HepG2 (cell line): ENCODE results near the gene PARD3. TPM values are rescaled to one million over a fixed set of nuclear protein-coding genes. Genes with fewer than 3 reads are reported as not detected.

ENCODE experiments used
- ATAC-seq: fragments of 200-7000 bp; cut with Tn5 transposase; 3 replicates; pipeline ENCODE4 v1.9.1; 2020; ENCODE audit warnings: mild to moderate bottlenecking, moderate library complexity
- BruUV-seq: library from RNA; stranded (reverse); fragments of 400-500 nt; replicated peaks from 2 replicates; lab custom pipeline; 2021; lab: Mats Ljungman, UMichigan
- CTCF ChIA-PET: fragments of 300-600 bp; formaldehyde crosslinking; extraction: SDS; loops from one replicate; lab custom pipeline; 2021; ENCODE audit warnings: low total read pairs, inconsistent platforms, low intra/inter-chr PET ratio; lab: Yijun Ruan, JAX
- POLR2A ChIA-PET: fragments of 350-600 bp; sonication (Branson Sonifier 250); formaldehyde crosslinking; loops from one replicate; lab custom pipeline; 2020; ENCODE audit warnings: antibody characterized with exemption, inconsistent platforms; lab: Yijun Ruan, JAX
- DNase-seq: peaks from one replicate; pipeline ENCODE4 v3.0.0-alpha.2; 2015; ENCODE audit warnings: low spot score
- FAIRE-seq: peaks from 3 replicates; lab custom pipeline; 2011; peaks lifted over from hg19 to GRCh38; lab: Jason Lieb, UNC
- H2AFZ ChIP-seq: one replicate; pipeline ENCODE4 v1.6.1; 2011; ENCODE audit warnings: low read length, inconsistent platforms
- H3K27ac ChIP-seq: fragments of 300-600 bp; 3 replicates; pipeline ENCODE4 v1.8.0; 2011; ENCODE audit warnings: mixed run types, mild to moderate bottlenecking, mixed read lengths, low read length, inconsistent platforms; ENCODE audit not compliant: insufficient read depth; ENCODE audit errors: extremely low read length
- H3K27me3 ChIP-seq, 2 experiments: fragments of 200-600 bp in 1 of 2; 2 replicates in 1 of 2; 3 replicates in 1 of 2; pipeline versions ENCODE4 v1.6.0 to v1.8.0; 2011; ENCODE audit warnings: low read length in 2 of 2, mild to moderate bottlenecking in 2 of 2, moderate library complexity in 2 of 2, inconsistent platforms in 1 of 2; ENCODE audit not compliant: insufficient read depth in 2 of 2, control insufficient read depth in 1 of 2
- H3K36me3 ChIP-seq, 2 experiments: fragments of 200-600 bp in 1 of 2; replicated peaks in 1 of 2; 2 replicates in 1 of 2; 3 replicates in 1 of 2; pipeline versions ENCODE4 v1.5.1 to v1.8.0; 2011; ENCODE audit warnings: low read length in 2 of 2, inconsistent platforms in 1 of 2; ENCODE audit not compliant: insufficient read depth in 2 of 2, control insufficient read depth in 1 of 2
- H3K4me1 ChIP-seq: 2 replicates; pipeline ENCODE4 v1.5.1; 2012; ENCODE audit warnings: low read length, inconsistent platforms; ENCODE audit not compliant: insufficient read depth
- H3K4me2 ChIP-seq: 2 replicates; pipeline ENCODE4 v1.6.0; 2011; ENCODE audit warnings: low read depth, low read length, inconsistent platforms
- H3K4me3 ChIP-seq, 3 experiments: fragments of 200-600 bp in 1 of 3; sonication (generic), shearing (Covaris generic) in 1 of 3; replicated peaks in 1 of 3; 2 replicates each; pipeline ENCODE4 v1.5.1; 2011 to 2016; ENCODE audit warnings: low read length in 3 of 3, inconsistent platforms in 2 of 3, low read depth in 2 of 3, mild to moderate bottlenecking in 2 of 3, control low read depth in 1 of 3, mixed read lengths in 1 of 3; ENCODE audit not compliant: insufficient read depth in 1 of 3
- H3K79me2 ChIP-seq: one replicate; pipeline ENCODE4 v1.6.1; 2011; ENCODE audit warnings: low read length, inconsistent platforms; ENCODE audit not compliant: insufficient read depth
- H3K9ac ChIP-seq: 2 replicates; pipeline ENCODE4 v1.6.0; 2011; ENCODE audit warnings: mild to moderate bottlenecking, low read depth, low read length, inconsistent platforms; ENCODE audit not compliant: insufficient read depth
- H3K9me3 ChIP-seq: 2 replicates; pipeline ENCODE4 v1.5.1; 2012; ENCODE audit warnings: mild to moderate bottlenecking, low read length
- H4K20me1 ChIP-seq: 2 replicates; pipeline ENCODE4 v1.6.0; 2011; ENCODE audit warnings: inconsistent platforms, mild to moderate bottlenecking, low read length, moderate library complexity; ENCODE audit not compliant: insufficient read depth
- DMAP1 ChIP-seq: IDR thresholded peaks from 2 replicates; pipeline ENCODE4 v1.6.1; 2016
- ESRRA ChIP-seq: sonication (generic); formaldehyde crosslinking; IDR thresholded peaks from 2 replicates; pipeline ENCODE4 v1.5.1; 2020; ENCODE audit warnings: mild to moderate bottlenecking, low read depth, missing genetic modification reagents
- GABPB1 ChIP-seq: IDR thresholded peaks from 2 replicates; pipeline ENCODE4 v1.6.1; 2016; ENCODE audit warnings: mild to moderate bottlenecking, missing genetic modification reagents, moderate library complexity, missing compliant biosample characterization
- HDAC6 ChIP-seq: fragments of 200-600 bp; sonication (generic); IDR thresholded peaks from 2 replicates; pipeline ENCODE4 v1.7.0; 2017; ENCODE audit warnings: mild to moderate bottlenecking, antibody characterized with exemption, low read length, low read depth
- IRX3 ChIP-seq: sonication (generic); formaldehyde crosslinking; IDR thresholded peaks from 2 replicates; pipeline ENCODE4 v1.8.1; 2023; ENCODE audit warnings: mild to moderate bottlenecking, low read depth, missing genetic modification reagents, borderline replicate concordance
- MAFK ChIP-seq, 2 experiments: IDR thresholded peaks in 1 of 2; conservative IDR thresholded peaks in 1 of 2; 2 replicates each; pipeline ENCODE4 v1.6.1; 2011; ENCODE audit warnings: improper control_type of control experiment in 2 of 2, low read length in 2 of 2
- MXD3 ChIP-seq: IDR thresholded peaks from 2 replicates; pipeline ENCODE4 v1.6.1; 2016; ENCODE audit warnings: mild to moderate bottlenecking, missing biosample characterization, missing genetic modification reagents
- PRDM15 ChIP-seq: sonication (generic); formaldehyde crosslinking; IDR thresholded peaks from 2 replicates; pipeline ENCODE4 v1.4.0; 2020; ENCODE audit warnings: missing genetic modification reagents
- RARG ChIP-seq: sonication (generic); formaldehyde crosslinking; IDR thresholded peaks from 2 replicates; pipeline ENCODE4 v1.4.0; 2020; ENCODE audit warnings: low read depth, mild to moderate bottlenecking, missing genetic modification reagents
- RXRA ChIP-seq: sonication (generic); formaldehyde crosslinking; IDR thresholded peaks from 2 replicates; pipeline ENCODE4 v1.5.1; 2020; ENCODE audit warnings: missing genetic modification reagents
- ZBTB14 ChIP-seq: sonication (generic); formaldehyde crosslinking; IDR thresholded peaks from 2 replicates; pipeline ENCODE4 v1.4.0; 2020; ENCODE audit warnings: missing genetic modification reagents
- ZBTB38 ChIP-seq: sonication (generic); formaldehyde crosslinking; IDR thresholded peaks from 2 replicates; pipeline ENCODE4 v1.5.1; 2020; ENCODE audit warnings: mild to moderate bottlenecking, missing genetic modification reagents
- ZNF792 ChIP-seq: IDR thresholded peaks from 2 replicates; pipeline ENCODE4 v1.6.1; 2016
- WGBS: methylation state at CpG from one replicate; pipeline ENCODE4 v1.1.6; 2017; ENCODE audit warnings: low lambda C conversion rate; 5-methylcytosine and 5-hydroxymethylcytosine counted together
- in situ Hi-C: cut with HindIII; loops from 2 replicates; pipeline ENCODE4 v1.10.0; 2017; ENCODE audit warnings: low pct_unique_long_range_greater_than_20kb; ENCODE audit not compliant: extremely low pct_ligation_motif_present
- intact Hi-C: fragments of 100-400 bp; cut with micrococcal nuclease; formaldehyde crosslinking; loops from one replicate; pipeline ENCODE4 v1.10.0; 2022; ENCODE audit not compliant: unreplicated experiment
- polyA plus RNA-seq, 8 experiments: library from polyadenylated mRNA; depleted of rRNA in 3 of 8; stranded (reverse) in 7 of 8; unstranded in 1 of 8; fragments of >200 nt; fragmentation: Illumina TruSeq in 4 of 8; extraction: Trizol in 4 of 8; gene quantifications; 2 replicates each; pipeline versions ENCODE4 v1.2.1 to v1.2.3, GENCODE V29; 2011 to 2016; ENCODE audit warnings: low read depth in 4 of 8, missing spikeins in 1 of 8, mixed read lengths in 1 of 8; ENCODE audit not compliant: insufficient read depth in 1 of 8
- total RNA-seq, 5 experiments: library from RNA; depleted of rRNA; stranded (reverse); fragments of >200 nt; fragmentation: Illumina TruSeq; extraction: Trizol; gene quantifications; 2 replicates each; pipeline ENCODE4 v1.2.3, GENCODE V29; 2016; ENCODE audit warnings: low read depth in 1 of 5

Gene PARD3
- total and polyA plus RNA-seq, 2 of the 13 experiments (the other 11 are each of a cell fraction or from before 2014, with no cell fraction given), result 40.9 to 60.0 TPM

GRCh38 chr10:34408956-34409355 lies 406.1 kb downstream of the PARD3 start (continued):
- TF ChIP-seq PRDM15 (CRISPR knock-in tag), result no peak
- TF ChIP-seq ZBTB38 (CRISPR knock-in tag), result no peak
- TF ChIP-seq IRX3 (CRISPR knock-in tag), result no peak
- TF ChIP-seq DMAP1, result no peak

DNA sequence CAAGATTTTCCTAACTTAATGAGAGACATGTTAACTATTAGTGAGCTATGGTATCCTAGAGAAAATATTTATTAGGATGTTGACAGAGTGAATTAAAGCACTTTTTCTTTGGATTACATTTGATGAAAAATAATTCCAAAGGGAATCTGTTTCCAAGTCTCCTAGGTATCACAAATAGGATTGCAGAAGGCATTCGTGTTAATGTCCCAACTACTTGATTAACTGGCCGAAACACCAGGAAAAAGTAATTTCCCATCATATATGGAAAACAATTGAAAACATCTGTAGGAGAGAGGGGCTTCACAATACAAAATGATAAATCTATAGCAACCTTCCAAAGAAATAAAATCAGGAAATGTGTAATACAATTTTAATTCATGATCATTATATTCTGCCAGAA lies 406.7 kb downstream of the PARD3 start:
- in situ Hi-C loops, result no loop called here
- FAIRE-seq, result no peak
- TF ChIP-seq MAFK (conservative IDR thresholded peaks at IDR 0.05 in 1 of 2, IDR thresholded peaks at IDR 0.05 in 1 of 2; ENCODE audit: low read length in 2 of 2), result no peak
- TF ChIP-seq HDAC6, result no peak
- no peak for TF ChIP-seq ZBTB14 (CRISPR knock-in tag)
- TF ChIP-seq ZNF792 (CRISPR knock-in tag), result no peak
- TF ChIP-seq MXD3 (CRISPR knock-in tag), result no peak
- no peak for TF ChIP-seq RARG (CRISPR knock-in tag)
- no peak for TF ChIP-seq RXRA (CRISPR knock-in tag)
- no peak for TF ChIP-seq ESRRA (CRISPR knock-in tag)
- no peak for TF ChIP-seq GABPB1
- no peak for DNase-seq
- Histone ChIP-seq H3K79me2 (no peaks in the 10 kb centered on the region), H3K9ac (no peak overlapping the region), H3K27me3 (no peaks in the 10 kb centered on the region), H3K9me3 (no peaks in the 10 kb centered on the region), H4K20me1 (no peaks in the 10 kb centered on the region), H3K4me3 (no peak overlapping the region), H3K27ac (no peak overlapping the region), H2AFZ (no peak overlapping the region), H3K36me3 (no peaks in the 10 kb centered on the region), H3K4me1 (peaks cover 35% of the 10 kb centered on the region), H3K4me2 (no peak overlapping the region)
- CTCF ChIA-PET, result no interaction called here
- BruUV-seq, result no TSS peak
- POLR2A ChIA-PET, result no interaction called here
- intact Hi-C loops, result no loop called here
- 100% methylated on average over 2 of the region's 2 CpGs for WGBS
- ATAC-seq, result no peak
